Skeletal muscle tissue (tissue), 4 donors: ENCODE data around the gene RELA. TPM values are rescaled to one million over a fixed set of nuclear protein-coding genes. Genes with fewer than 3 reads are reported as not detected.

Experiments
- H3K27ac ChIP-seq: one replicate; pipeline ENCODE4 v1.7.0; 2013; ENCODE audit warnings: mild to moderate bottlenecking, low read depth, low read length, inconsistent platforms
- H3K27me3 ChIP-seq, 3 donors: one replicate each; pipeline ENCODE4 v1.7.0; 2013; ENCODE audit warnings: low read length in 3 of 3; ENCODE audit not compliant: control insufficient read depth in 3 of 3, insufficient read depth in 3 of 3
- H3K36me3 ChIP-seq, 3 donors: one replicate each; pipeline ENCODE4 v1.7.0; 2013; ENCODE audit warnings: low read length in 3 of 3; ENCODE audit not compliant: control insufficient read depth in 3 of 3, insufficient read depth in 3 of 3
- H3K4me1 ChIP-seq, 3 donors: one replicate each; pipeline ENCODE4 v1.7.0; 2013; ENCODE audit warnings: low read length in 3 of 3, mild to moderate bottlenecking in 3 of 3; ENCODE audit not compliant: control insufficient read depth in 3 of 3, insufficient read depth in 3 of 3
- H3K4me3 ChIP-seq, 3 donors: one replicate each; pipeline ENCODE4 v1.7.0; 2013; ENCODE audit warnings: low read length in 3 of 3
- H3K9ac ChIP-seq, 3 donors: one replicate each; pipeline ENCODE4 v1.7.0; 2013; ENCODE audit warnings: low read length in 3 of 3, mild to moderate bottlenecking in 3 of 3, moderate library complexity in 2 of 3, low read depth in 1 of 3
- H3K9me3 ChIP-seq, 3 donors: one replicate each; pipeline ENCODE4 v1.7.0; 2013; ENCODE audit warnings: low read length in 3 of 3; ENCODE audit not compliant: control insufficient read depth in 3 of 3
- total RNA-seq: library from RNA; depleted of rRNA; stranded (reverse); fragments of >200 nt; gene quantifications from one replicate; pipeline ENCODE4 v1.2.3, GENCODE V29; 2014
- donor health status: Osteomylitis.

The RELA gene
- total RNA-seq, 1 donor from 2014 or later: 13.0 TPM

DNA sequence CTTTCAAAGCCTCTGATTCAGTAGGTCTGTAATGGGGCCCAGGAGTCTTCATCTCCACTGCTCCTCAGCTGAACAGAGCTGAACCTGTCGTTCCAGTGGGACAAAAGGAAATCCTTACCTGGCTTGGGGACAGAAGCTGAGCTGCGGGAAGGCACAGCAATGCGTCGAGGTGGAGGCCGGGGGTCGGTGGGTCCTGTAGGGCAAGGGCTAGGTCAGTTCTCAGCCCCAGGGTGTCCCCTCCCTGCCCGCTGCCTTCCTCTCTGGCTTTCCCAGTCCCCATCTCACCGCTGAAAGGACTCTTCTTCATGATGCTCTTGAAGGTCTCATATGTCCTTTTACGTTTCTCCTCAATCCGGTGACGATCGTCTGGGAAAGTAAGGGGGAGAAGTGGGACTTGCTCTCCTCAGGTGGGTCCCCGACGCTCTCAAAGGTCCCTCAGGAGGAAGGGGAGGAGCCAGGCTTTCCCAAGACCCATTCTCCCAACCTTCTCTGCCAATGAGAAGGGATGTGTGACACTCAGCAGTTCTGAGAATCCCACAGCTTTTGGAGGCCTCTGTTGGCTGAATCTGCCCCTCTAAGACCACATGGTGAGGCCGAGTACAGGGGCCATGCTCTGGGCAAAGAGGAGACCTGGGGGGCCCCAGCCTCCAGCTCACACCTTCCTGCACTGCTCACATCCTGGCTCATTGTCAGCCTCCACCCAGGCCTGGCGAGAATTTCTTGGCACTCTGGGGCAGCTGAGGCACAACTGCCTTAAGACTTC is 7.0 kb downstream of the RELA start:
- Histone ChIP-seq H3K4me3 (no peak overlapping the region), H3K9ac (no peak overlapping the region), H3K27me3 (no peaks in the 10 kb centered on the region), H3K36me3 (peaks cover 59 to 69% (median 61%) of the 10 kb centered on the region in 3 donors), H3K9me3 (no peaks in the 10 kb centered on the region), H3K4me1 (peaks cover 26 to 40% (median 31%) of the 10 kb centered on the region in 3 donors), H3K27ac (no peak overlapping the region)

GRCh38 chr11:65654375-65655349 is 8.1 kb downstream of the RELA start:
- H3K36me3 ChIP-seq: peaks cover 50 to 63% (median 53%) of the 10 kb centered on the region in 3 donors
- H3K9ac ChIP-seq: no peak overlapping the region
- no peaks in the 10 kb centered on the region for H3K27me3 ChIP-seq
- H3K4me3 ChIP-seq: no peak overlapping the region
- H3K9me3 ChIP-seq: no peaks in the 10 kb centered on the region
- H3K27ac ChIP-seq: no peak overlapping the region
- peaks cover 26 to 40% (median 28%) of the 10 kb centered on the region in 3 donors for H3K4me1 ChIP-seq

- Histone ChIP-seq H3K36me3 (peaks cover 45 to 54% (median 48%) of the 10 kb centered on the region in 3 donors), H3K9ac (peak overlapping the region; percentile 88 to 93 (median 88)), H3K4me3 (peak overlapping the region; percentile 55 to 84 (median 82)), H3K27me3 (no peaks in the 10 kb centered on the region), H3K4me1 (peaks cover 26 to 46% (median 27%) of the 10 kb centered on the region in 3 donors), H3K9me3 (no peaks in the 10 kb centered on the region), H3K27ac (peak overlapping the region; percentile 93)
Measured at GRCh38 chr11:65653229-65654225, 9.2 kb downstream of the RELA start.

GRCh38 chr11:65652511-65653228 is 10.0 kb downstream of the RELA start:
- peak overlapping the region; percentile 93 for H3K27ac ChIP-seq
- H3K9me3 ChIP-seq: no peaks in the 10 kb centered on the region
- peaks cover 0 to under 1% (median 0%) of the 10 kb centered on the region in 3 donors for H3K27me3 ChIP-seq
- peaks cover 36 to 45% (median 39%) of the 10 kb centered on the region in 3 donors for H3K36me3 ChIP-seq
- H3K4me3 ChIP-seq: peak overlapping the region; percentile 70 to 84 (median 82)
- H3K4me1 ChIP-seq: peaks cover 26 to 46% (median 27%) of the 10 kb centered on the region in 3 donors
- H3K9ac ChIP-seq: peak overlapping the region; percentile 88 to 93 (median 88)

DNA sequence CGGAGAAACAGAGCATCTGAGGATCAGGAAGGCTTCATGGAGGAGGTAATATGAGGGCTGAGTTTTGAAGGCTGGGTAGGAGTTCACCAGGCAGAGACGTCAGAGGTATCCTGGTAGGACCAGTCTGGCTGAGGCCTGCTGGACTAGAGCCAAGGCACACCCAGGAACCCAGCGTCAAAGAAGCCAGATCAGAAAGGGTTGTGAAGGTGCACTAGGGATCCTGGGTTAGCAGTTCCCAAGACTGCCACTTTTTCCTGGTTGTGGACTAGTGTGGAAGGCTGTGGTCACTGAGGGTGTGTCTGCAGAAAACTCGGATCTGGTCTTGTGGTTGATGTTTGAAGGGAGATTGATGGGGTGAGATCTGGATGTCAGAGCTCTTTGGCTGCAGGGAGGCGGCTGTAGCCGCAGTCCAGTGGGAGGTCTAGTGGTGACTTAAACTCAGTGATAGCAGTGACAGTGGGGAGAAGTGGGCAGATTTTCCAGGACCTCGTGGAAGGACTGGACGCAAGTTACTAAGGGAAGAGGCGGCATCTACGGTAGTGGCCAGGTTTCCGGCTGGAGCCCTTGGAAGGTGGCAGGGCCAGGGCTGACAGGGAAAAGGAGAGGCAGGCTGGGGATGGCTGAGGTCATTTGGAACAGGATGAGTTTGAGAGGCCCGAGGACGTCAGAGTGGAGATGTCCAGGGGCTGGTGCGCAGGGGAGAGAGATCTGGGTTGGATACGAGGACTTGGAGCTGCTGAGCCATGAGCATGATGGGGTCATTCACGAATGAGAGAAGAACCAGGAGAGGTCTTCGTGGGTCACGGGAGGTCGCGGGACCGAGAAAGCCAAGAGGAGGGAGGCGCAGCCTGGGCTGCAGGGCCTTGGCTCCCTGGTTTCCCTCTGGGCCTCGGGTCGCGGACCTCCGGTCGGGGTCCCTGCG is 10.9 kb downstream of the RELA start:
- peak overlapping the region; percentile 70 to 84 (median 72) for H3K4me3 ChIP-seq
- H3K27me3 ChIP-seq: peaks cover 7 to 9% (median 7%) of the 10 kb centered on the region in 3 donors
- H3K27ac ChIP-seq: peak overlapping the region; percentile 93
- H3K4me1 ChIP-seq: peaks cover 26 to 46% (median 27%) of the 10 kb centered on the region in 3 donors
- peak overlapping the region; percentile 70 to 88 (median 88) for H3K9ac ChIP-seq
- H3K9me3 ChIP-seq: no peaks in the 10 kb centered on the region
- peaks cover 28 to 37% (median 31%) of the 10 kb centered on the region in 3 donors for H3K36me3 ChIP-seq

DNA sequence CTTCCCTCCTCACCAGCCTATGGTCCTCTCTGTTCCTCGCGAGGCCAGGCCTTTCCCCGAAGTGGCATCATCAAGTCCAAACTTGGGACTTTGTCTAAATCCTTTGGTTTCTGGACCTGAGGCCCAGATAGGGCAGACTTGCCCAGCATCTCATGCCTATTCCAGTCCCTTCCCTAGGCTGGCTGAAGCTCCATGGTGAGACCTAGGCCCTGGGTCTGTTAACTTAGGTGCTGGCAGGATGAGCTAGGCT is 11.5 kb downstream of the RELA start:
- Histone ChIP-seq H3K4me3 (no peak overlapping the region), H3K4me1 (peaks cover 26 to 46% (median 27%) of the 10 kb centered on the region in 3 donors), H3K27me3 (peaks cover 8 to 14% (median 9%) of the 10 kb centered on the region in 3 donors), H3K27ac (peak overlapping the region; percentile 93), H3K36me3 (peaks cover 24 to 34% (median 31%) of the 10 kb centered on the region in 3 donors), H3K9ac (peak overlapping the region in 1 of 3 donors; percentile 88), H3K9me3 (no peaks in the 10 kb centered on the region)

DNA sequence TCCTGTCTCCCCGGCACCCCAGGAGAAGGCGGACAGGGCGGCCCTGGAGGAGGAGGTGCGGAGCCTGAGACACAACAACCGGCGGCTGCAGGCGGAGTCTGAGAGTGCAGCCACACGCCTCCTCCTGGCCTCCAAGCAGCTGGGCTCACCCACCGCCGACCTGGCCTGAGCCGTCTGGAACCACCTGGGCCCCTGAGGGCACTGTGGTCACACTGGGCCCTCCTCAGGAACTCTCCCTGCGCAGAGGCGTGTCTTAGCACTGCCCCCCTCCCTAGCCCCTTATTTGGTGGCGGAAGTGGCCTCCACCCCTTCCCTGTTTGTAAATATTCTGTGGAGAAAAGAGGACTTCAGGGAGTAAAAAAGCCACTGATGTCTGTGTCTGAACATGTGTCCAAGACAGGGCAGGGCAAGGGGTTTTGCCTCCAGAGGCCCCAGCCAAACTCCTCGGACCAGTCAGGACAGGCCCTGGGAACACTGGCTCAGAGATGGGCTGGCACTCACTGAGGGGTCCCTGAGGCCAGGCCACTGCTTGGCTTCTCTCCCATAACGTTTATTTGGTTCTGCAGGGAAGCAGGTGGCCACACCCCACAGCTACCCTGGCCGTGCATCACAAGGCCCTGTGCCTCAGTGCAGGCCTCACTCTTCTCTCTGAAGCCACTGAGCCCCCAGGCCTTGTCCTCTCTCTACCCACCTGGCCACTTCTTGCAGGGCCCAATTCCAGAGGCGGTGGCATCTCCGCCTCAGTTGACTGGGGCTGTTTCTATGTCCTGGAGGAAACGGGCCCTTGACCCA is 12.0 kb downstream of the RELA start:
- H3K27me3 ChIP-seq: peaks cover 9 to 17% (median 11%) of the 10 kb centered on the region in 3 donors
- no peak overlapping the region for H3K4me3 ChIP-seq
- peaks cover 26 to 47% (median 27%) of the 10 kb centered on the region in 3 donors for H3K4me1 ChIP-seq
- H3K9me3 ChIP-seq: no peaks in the 10 kb centered on the region
- H3K9ac ChIP-seq: peak overlapping the region in 1 of 3 donors; percentile 88
- H3K27ac ChIP-seq: peak overlapping the region; percentile 93
- peaks cover 19 to 32% (median 28%) of the 10 kb centered on the region in 3 donors for H3K36me3 ChIP-seq
